ENCODE measurements around the gene G6PC3.
"Not testable (repeated sequence)": the region's sequence is repeated elsewhere in the genome, so short reads cannot be mapped to it uniquely, and the experiment has no call there.

The G6PC3 gene

DNA sequence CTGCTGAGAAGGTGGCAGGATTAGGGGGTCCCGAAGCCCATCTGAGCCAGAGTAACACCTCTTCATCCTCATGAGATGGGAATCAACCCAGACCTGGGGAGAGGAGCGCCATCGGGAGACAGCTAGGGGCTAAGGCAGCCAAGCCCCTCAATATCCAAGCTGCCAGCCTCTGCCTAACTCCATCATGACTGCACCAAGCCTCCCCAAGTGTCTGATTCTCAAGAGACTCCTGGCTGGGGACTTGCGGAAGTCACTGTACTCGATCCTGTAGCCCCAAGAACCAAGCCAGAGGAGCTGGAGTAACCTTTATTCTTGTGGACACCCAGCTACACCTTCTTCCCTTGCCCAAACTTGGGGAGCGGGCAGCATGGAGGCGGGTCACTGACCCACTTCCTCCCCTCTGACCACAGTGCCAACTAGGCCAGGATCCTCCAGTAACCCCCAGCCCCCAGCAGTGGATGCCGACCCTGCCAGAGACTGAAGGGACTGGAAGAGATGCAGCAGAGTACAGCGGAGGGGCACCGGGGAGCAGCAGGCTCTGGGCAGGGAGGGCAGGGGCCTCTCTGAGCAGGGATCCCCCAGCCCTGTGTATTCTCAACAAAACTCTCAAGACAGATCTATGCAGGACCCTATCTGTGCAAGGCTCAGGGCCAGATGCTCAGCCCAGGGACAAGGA, 39.6 kb downstream of the G6PC3 start:
- no peak for DNase-seq

DNA sequence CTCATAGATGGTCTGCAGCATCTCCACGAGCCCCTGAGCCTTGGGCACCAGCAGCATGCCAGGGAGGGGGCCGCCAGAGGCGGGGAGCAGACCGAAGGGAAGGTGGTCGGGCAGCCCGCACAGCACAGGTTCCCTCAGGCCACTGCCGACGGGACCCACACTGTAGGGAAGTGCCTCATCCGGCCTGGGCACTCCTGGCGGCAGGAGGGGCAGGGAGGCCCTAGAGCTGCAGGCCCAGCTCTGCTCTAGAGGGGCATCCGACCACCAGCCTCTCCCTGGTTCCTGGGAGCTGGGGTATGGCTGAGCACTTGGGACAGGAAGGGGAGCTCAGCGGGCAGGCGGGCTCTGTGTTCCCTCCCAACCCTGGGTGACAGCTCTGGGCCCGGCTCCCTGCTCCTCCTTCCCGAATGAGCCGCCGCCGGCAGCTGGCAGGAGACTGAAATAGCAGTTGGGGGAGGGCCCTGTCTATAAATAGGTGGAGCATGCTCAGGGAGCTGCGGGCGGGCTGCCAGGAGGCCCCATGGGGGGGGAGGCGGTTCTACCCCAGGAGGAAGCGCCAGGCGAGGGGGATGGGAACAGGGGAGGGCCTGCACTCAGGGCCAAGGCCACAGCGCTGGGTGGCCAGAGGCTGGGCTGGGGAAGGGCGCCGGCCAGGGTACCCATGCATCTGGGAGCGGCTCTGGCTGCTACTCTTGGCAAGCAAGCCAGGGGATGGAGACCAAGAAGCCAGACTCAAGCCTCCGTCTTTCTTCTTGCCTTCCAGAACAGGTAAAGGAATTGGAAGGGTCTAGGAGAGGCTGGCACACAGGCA, 40.5 kb downstream of the G6PC3 start:
- peak; percentile 23 for DNase-seq

DNA sequence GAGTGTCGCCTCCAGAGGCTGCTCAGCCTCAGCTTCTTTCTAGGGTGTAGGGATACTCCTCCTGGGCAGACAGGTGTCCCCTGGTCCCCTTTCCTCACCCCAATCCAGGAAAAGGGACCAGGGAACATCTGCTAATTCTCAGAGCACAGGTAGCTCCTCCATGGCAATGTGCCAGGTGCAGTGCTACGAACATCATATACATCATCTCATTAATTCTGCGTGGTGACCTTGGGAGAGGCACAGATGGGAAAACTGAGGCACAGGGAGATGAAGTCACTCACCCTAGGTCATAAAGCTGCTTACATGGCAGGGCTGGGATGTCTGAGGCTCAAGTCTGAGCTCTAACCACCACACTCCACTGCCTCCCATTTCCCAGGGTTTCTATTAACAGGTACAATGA, 41.2 kb downstream of the G6PC3 start:
- no peak for DNase-seq

DNA sequence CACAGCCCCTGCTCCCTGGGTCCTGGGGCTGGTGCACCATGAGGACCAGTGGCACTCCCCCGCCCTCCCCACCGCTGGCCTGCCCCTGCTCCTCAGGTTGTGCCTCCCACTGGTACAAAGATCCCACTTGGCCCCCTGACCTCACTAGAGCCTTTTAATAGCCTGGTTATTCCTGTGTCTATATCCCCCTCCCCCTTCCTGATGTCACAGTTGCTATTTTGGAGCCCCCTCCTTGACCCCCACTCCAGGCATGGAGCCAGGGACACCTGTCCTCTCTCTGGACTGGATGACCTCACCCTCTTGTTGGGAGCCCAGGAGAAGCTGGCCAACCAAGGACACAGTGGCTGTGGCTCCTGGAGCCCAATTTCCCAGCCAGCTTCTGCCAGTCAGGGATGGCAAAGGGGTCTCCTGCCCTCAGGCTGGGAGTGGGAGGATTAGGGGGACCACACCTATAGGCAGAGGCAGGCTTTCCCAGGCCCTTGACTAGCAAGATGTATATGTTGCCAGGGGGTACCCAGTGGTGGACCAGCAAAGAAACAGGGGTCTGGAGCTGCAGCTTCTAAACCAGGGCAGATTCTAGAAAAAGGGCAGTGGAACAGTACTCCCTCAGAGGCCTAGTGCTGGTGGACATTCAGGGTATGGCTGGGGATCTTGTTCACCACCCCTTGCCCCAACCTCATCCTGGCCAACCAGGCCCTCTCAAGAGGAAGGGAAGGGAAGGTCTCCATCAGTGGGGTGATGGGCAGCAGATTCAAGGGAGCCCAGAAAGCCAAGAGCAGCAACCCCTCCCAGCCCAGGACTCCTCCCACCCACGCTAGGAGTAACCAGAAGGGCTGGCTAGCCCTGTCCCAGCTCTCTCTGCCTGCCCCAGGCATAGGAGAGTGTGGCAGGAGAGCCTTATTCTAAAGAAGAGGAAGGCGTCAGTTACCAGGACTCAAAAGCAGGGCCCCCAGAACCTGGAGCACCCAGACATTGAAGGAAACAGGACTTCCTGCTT, 42.0 kb downstream of the G6PC3 start:
- DNase-seq, result no peak

DNA sequence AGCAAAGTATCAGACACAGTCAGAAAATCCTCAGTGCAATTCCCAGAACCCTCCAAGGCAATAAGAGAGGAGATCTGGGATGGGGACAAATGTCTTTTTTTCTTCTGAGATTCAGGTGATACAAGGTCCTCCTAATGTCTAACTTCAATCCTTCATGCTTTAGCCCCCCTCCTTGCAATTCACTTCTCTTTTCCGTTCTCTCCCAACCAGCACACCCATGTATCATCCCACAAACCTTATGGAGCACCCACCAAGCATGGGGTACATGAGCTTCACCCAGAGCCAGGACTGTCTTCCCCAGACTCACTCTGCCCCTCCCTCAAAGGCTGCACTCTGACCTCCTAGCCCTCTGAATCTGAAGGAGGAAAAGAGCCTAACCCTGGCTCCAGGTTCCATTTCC, 42.8 kb downstream of the G6PC3 start:
- no peak for DNase-seq

DNA sequence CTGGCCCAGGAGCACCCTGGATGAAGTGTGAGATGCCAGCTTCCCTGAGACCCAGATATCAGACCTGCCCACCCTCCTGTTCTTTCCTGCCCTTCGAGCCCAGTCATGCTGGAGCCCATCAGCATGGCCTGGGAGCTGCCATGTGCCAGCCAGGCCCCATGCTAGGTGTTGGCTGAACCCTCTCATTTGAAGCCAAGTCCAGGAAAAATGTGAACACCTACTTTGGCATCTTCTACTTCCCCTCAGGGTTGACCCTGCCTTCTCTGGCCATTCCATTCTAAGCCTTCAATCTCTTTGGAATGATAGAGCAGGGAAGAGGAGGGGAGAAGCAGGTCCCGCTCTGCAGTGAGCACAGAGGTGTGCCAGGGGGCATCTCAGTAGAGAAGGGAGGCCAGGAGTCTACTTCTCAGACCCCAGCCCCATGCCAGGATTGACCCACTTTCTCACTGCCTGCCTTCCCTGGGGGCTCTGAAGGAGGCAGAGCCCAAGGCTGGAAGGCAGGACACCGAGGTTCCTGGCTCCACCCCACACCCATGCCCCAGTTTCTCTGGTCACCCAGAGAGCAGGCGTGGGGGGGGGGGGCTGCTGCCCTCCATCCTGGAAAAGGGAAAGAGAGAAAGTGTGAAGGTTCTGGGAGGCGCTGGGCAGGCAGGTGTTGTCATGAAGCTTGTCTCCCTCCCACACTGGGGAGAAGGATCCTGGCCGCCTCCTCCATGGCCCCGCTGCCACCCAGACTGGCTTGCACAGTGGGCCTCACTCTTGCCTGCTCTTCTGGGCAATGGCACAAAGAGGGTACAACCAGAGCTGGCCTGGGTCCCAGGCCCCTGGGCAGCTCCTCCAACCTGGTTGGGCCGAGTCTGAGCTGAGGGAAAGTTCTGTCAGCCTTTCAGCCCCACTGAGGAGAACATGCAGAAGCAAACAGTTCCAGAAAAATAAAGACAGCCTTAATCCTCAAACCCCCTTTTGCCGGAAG, 43.6 kb downstream of the G6PC3 start:
- no peak for DNase-seq

DNA sequence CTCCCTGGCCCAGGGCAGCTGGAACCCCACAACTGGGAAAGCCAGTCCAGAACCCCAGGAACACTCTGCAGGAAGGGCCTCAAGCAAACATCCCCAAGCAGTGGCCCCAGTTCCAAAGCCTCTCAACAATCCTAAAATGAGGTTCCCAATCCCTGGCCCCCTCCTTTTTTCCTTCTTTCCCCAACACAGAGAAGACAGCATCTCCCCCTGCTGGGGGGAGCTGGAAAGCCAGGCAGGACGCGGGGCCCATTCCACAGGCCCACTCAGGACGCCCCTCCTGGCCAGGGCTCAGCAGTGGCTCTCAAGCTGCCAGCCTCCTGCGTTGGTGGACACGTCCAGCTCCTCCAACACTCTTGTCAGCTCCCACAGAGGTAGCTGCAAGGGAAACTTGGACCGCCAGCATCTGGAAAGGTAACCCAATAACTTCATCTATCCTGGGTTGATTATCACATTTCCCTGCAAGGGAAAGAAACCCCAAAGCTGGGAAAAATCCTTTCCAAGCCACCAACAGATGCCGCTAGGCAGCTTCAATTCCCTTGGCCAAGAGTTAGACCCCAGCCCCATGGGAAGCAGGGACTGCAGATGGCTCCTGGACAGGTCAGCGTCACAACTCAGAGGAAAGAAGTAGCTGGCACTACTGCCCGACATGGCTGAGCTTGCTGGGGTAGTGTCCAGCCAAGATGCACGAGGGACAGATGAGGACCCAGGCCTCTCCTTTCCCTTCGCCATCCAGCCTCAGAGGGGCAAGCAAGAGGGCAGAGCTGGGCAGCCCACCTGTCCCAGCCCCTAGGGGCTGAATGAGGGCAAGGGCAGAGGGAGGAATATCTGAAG, 45.3 kb downstream of the G6PC3 start:
- DNase-seq, result no peak

DNA sequence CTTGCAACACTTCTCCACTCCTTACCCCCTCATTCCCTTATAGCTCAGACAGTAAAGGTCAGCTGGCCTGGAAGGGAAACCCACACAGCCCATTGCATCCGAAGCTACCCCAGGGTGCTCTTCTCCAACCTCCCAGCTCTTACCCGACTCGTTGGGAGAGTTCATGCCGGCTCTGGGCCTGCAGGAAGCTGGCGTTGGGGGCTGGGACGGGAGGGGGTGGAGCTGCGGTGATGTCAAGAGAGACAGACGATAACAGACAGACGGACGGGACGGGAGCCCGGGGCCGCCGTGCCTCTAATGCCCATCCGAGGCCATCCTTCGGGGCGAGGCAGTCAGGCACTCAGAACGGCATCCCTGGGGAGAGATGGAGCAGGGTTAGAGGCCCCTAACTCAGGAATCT, 46.8 kb downstream of the G6PC3 start:
- DNase-seq, result no peak

DNA sequence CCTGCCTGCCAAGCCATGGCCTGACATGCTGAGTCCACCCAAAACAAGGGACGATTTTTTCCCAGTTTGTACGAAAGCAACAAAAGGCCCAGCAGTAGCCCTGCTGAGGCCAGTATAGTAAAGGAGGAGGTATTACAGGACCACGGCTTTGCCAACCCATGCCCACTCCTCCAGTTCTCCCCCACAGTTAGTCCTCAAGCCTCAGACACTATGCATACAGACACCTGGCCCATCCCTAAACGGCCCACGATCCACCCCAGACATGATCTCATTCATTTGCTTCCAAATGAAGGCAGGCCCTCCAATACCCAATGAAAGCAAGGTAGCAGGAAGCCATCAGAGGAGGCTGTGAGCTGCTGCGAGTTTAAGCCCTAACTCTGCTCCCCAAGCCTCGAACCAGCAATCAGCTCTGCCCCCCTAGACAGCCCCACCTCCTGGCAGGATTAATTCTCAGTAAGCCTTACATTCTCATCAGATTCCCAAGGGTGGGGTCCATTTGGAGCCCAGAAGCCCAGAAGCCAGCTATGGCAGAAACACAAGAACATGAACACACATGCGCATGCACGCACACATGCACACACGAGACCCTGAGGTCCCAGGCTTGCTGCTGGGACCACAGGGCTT, 48.0 kb downstream of the G6PC3 start:
- no peak for DNase-seq

DNA sequence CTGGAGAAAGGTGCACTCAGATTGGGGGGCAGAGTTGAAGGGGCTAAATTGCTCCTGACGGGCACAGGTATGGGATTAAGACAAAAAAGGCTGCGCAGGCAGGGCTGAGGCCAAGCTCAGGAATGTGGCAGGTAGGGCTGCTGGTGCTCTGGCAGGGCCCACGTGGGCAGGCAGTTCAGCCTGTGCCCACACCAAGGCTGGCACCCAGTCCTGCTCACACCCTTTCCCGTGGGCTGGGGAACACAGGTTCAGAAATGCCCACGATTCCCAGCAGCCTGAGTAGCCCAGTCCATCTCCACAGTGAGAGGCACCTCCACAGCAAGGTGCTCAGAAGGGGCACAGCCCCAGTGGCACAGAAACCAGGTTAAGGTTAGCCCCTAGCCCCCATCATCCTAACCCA, 48.5 kb downstream of the G6PC3 start:
- no peak for DNase-seq

DNA sequence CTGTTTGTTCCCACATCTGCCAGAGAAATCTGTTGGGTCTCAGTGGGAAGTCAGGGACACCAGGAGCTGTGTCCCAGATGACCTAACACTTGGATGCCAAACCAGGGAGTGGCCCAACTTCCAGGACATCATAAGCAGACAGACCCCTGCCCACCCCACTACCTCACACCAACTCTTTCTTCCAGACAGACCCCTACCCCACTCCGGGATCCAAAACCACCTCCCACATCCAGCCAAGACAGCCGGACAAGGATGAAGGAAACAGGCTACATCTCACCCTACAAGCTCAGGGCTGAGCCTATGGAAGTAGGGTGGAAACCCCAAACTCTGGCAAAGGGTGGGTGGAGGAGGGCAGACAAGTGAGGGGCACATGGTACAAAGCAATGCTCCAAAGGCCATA, 49.3 kb downstream of the G6PC3 start:
- DNase-seq, result no peak

DNA sequence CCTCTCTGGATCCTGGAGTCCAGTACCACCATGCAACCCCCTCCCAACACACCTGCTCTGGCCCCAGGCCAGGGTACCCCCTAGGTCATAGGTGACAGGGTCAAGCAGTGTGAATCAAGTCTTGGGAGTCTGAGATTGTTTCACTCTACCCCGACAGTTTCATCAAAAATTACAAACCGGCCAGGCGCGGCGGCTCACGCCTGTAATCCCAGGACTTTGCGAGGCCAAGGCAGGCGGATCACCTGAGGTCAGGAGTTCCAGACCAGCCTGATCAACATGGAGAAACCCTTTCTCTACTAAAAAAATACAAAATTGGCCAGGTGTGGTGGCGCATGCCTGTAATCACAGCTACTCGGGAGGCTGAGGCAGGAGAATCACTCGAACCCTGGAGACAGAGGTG, 49.7 kb downstream of the G6PC3 start:
- not testable (repeated sequence) for DNase-seq

DNA sequence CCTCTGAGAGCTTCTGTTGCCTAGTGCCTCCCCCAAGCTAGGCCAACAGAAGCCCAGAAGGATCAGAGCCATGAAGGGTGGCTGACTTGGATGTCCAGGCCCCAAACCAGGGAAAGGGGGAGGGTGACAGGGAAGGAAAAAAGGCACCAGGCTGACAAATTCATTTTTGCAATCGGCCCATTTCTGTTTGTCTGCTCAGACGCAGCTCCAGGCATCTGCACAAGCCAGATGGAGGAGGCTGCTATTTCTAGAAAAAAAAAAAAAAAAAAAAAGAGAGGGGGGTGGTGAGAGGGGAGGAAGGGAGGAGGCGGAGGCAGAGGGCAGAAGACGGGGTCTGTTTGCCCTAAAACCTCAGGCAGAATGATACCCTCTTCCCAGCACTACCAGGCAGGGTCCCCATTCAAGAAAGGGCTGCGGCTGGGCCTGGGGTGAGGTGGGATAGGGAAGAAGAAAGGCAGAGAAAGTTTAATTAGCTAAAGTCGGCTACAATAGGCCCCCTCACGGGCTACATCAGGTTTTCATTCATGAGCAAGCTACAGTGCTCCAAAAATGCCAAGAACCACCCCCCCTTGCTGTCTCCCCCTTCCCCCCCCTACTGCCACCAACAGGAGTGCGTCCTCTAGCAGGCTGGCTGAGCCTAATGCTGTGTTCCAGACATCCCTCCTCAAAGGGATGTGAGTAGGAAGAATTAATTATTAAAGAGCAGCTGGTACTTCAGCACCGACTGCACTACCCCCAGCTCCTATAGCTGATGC, 50.5 kb downstream of the G6PC3 start:
- no peak for DNase-seq

DNA sequence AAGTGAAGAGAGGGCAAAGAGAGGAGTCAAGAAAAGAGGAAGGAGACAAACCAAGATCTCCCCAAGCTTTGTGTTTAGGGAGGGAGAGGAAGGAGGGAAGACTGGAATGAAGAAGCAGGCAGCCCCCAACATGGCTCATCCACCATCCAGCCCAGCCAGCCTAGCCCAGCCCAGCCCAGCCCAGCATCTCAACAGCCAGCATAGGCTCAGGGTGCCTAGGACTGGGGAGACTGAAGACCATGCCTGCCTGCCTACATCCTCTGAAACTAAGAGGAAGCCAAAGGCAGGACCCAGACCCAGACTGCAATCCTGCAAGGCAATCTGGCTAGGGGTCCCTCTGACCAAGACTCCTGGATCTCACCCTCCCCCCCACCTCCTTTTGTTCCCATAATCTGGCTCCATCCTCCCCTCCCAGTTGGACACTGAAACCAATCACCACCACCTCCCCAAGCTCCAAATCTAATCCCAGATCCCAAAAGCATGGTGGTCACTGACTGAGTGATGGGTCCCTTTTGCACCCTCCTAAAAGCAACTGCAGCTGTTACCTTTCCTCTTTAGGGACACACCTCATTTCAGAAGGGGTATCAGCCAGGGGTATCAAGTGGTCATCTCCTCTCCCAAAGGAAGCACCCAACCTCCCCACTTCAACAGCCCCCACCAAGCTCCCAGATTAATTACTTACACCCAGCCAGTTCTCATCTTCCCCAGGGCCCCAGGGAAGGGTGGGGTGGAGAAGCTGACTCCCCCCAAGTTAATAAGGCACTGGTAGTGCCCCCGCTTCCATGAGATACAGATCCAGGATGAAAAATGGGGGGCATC, 51.7 kb downstream of the G6PC3 start:
- DNase-seq, result no peak

DNA sequence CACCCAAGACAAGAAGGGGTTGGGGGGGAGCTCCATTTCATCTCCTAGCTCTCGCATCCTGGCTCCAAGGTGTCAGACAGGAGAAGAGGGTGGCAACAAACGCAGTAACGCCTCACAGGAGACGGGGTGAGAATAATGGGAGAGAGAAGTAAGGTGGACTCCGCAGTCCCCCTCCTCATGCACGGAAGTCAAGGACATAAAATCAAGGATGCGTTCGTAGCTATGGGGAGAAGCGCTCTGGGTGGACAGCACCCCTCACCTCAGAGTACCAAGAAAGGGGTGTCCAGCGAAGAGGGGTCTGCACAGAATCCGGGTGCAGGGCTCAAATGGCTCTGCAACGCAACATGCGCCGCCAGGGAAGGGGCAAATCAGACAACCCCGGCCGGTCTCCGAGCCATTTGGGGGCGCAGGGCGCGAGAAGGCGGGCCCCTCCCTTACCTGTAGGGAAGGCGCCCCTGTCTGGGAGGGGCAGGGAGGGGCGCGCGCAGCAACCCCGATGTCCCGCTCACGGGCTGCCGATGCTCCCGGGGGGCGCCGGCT, 52.4 kb downstream of the G6PC3 start:
- DNase-seq, result no peak

DNA sequence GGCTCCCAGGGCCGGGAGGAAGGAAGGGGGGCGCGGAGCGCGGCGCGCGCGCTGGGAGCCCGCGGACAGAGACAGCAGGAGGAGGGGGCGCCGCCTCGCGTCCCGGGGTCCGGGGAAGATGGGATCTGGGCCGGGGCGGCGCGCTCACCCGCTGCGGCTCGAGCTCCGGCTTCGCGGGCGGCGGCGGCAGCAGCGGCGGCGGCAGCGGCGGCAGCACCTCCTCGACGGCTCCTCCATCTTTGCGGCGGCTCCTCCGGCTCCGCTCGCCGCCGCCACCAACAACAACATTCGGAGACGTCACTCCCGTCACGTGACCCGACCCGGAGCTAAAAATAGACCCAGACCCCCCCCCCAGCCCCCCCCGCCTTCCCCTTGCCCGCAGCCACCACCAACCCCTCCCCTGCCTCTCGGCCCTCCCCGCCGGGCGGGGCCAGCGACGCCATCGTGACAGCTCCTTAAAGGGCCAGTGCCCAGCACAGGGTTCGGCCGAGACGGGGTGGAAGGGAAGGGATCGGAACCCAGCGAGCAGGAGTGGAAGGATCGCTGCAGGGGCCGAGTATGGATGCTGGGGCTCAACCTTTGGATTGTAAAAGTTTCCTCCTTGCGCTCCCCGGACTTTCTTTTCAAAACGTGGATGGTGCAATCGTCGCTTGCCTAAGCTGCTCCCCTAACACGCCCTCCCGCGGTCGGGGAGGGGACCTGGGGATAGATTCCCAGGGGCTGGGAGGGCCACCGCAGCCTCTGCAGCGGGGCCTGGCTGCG, 53.0 kb downstream of the G6PC3 start, which contains the start of gene HDAC5:
Gene HDAC5, minus strand, starts transcription at position 286 of the 762 bp plus-strand sequence. CDS start 6,126 bp downstream, outside the sequence.
- peak; percentile 95 for DNase-seq

DNA sequence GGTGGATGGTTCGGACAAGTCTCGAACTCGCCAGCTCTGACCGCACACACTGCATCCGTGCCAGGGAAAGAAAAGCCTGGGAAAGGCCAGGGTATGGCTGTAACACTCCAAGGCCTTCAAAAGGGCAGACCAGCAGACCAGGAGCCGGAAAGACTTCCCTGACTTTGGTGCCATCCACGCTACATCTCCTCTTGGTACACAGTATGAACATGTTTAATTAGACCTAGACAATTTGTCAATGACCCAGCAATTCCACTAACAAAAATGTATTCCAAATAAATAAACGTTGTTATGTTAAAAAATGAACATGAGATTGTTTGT, 53.5 kb downstream of the G6PC3 start:
- no peak for DNase-seq

Data from activated effector memory CD4-positive, alpha-beta T cell treated with Interleukin-2 at 50 U/mL for 16 hours (primary cell).